Mesendoderm (in vitro differentiated cells): ENCODE data around the gene AKAP12.

Experiments
- DNase-seq: peaks from one replicate; pipeline ENCODE4 v3.0.0; 2013
- H2AK5ac ChIP-seq: 2 replicates; pipeline ENCODE4 v1.6.1; 2013; ENCODE audit warnings: low read length, inconsistent platforms
- H2BK120ac ChIP-seq: 2 replicates; pipeline ENCODE4 v1.6.1; 2013; ENCODE audit warnings: low read depth, mild to moderate bottlenecking, low read length, moderate library complexity, mixed read lengths
- H2BK15ac ChIP-seq: replicated peaks from 2 replicates; pipeline ENCODE4 v1.6.1; 2013; ENCODE audit warnings: low read depth, mild to moderate bottlenecking, moderate library complexity
- H2BK5ac ChIP-seq: 2 replicates; pipeline ENCODE4 v1.6.1; 2013; ENCODE audit warnings: low read length, inconsistent platforms
- H3K18ac ChIP-seq: 2 replicates; pipeline ENCODE4 v1.6.1; 2013; ENCODE audit warnings: mild to moderate bottlenecking, low read length, mixed read lengths
- H3K23ac ChIP-seq: one replicate; pipeline ENCODE4 v1.6.1; 2013; ENCODE audit warnings: low read length
- H3K27ac ChIP-seq: 2 replicates; pipeline ENCODE4 v1.5.1; 2013; ENCODE audit warnings: low read depth, mild to moderate bottlenecking, inconsistent platforms, low read length, moderate library complexity
- H3K27me3 ChIP-seq: 2 replicates; pipeline ENCODE4 v1.6.1; 2013; ENCODE audit warnings: low read length, control low read depth, mild to moderate bottlenecking, inconsistent platforms; ENCODE audit not compliant: insufficient read depth, poor library complexity
- H3K36me3 ChIP-seq: 2 replicates; pipeline ENCODE4 v1.6.1; 2013; ENCODE audit warnings: low read length, inconsistent platforms; ENCODE audit not compliant: control insufficient read depth, insufficient read depth
- H3K4ac ChIP-seq: one replicate; pipeline ENCODE4 v1.6.1; 2013; ENCODE audit warnings: low read depth, mild to moderate bottlenecking, low read length, moderate library complexity
- H3K4me1 ChIP-seq: 2 replicates; pipeline ENCODE4 v1.6.1; 2013; ENCODE audit warnings: low read depth, low read length, inconsistent platforms; ENCODE audit not compliant: control insufficient read depth
- H3K4me2 ChIP-seq: 2 replicates; pipeline ENCODE4 v1.6.1; 2013; ENCODE audit warnings: low read length
- H3K4me3 ChIP-seq: 2 replicates; pipeline ENCODE4 v1.5.1; 2013; ENCODE audit warnings: mild to moderate bottlenecking, low read length
- H3K56ac ChIP-seq: one replicate; pipeline ENCODE4 v1.6.1; 2013; ENCODE audit warnings: low read length
- H3K79me1 ChIP-seq: 2 replicates; pipeline ENCODE4 v1.6.1; 2013; ENCODE audit warnings: low read length, inconsistent platforms
- H3K79me2 ChIP-seq: 2 replicates; pipeline ENCODE4 v1.6.1; 2013; ENCODE audit warnings: mild to moderate bottlenecking, low read length; ENCODE audit not compliant: control insufficient read depth, insufficient read depth
- H3K9ac ChIP-seq: 2 replicates; pipeline ENCODE4 v1.6.1; 2013; ENCODE audit warnings: low read length, inconsistent platforms
- H4K5ac ChIP-seq: one replicate; pipeline ENCODE4 v1.6.1; 2013; ENCODE audit warnings: low read length
- H4K8ac ChIP-seq: one replicate; pipeline ENCODE4 v1.6.1; 2013; ENCODE audit warnings: low read depth, mild to moderate bottlenecking, control low read depth, low read length, moderate library complexity
- whole genome bisulfite sequencing: extraction: QIAGEN DNeasy Blood & Tissue Kit; methylation state at CpG from one replicate; pipeline ENCODE4 v1.1.7; 2013; ENCODE audit warnings: low lambda C conversion rate, missing lambda C conversion rate; ENCODE audit not compliant: insufficient coverage; ENCODE audit errors: extremely low coverage; 5-methylcytosine and 5-hydroxymethylcytosine counted together

Gene AKAP12

GRCh38 chr6:151291722-151292059 is 51.9 kb downstream of the AKAP12 start:
- Histone ChIP-seq H3K4me1 (peaks cover 5% of the 10 kb centered on the region), H3K27me3 (no peaks in the 10 kb centered on the region), H3K4me3 (no peak overlapping the region), H3K4ac (no peak overlapping the region), H3K79me2 (peaks cover 6% of the 10 kb centered on the region), H2AK5ac (no peak overlapping the region), H3K27ac (no peak overlapping the region), H2BK15ac (no peak overlapping the region), H4K8ac (no peak overlapping the region), H3K56ac (no peak overlapping the region), H2BK120ac (no peak overlapping the region), H3K9ac (no peak overlapping the region), H3K36me3 (no peaks in the 10 kb centered on the region), H3K4me2 (no peak overlapping the region), H3K79me1 (peaks cover 9% of the 10 kb centered on the region), H2BK5ac (no peak overlapping the region), H4K5ac (no peak overlapping the region), H3K18ac (no peak overlapping the region), H3K23ac (no peak overlapping the region)
- no CpG with 5 or more reads among the region's 2 CpGs for whole genome bisulfite sequencing
- DNase-seq = no peak

GRCh38 chr6:151292974-151293687 is 53.4 kb downstream of the AKAP12 start:
- DNase-seq = no peak
- no peak overlapping the region for H3K56ac ChIP-seq
- H3K79me2 ChIP-seq = peaks cover 6% of the 10 kb centered on the region
- no peak overlapping the region for H4K8ac ChIP-seq
- H3K4me2 ChIP-seq = no peak overlapping the region
- peaks cover 5% of the 10 kb centered on the region for H3K4me1 ChIP-seq
- H3K4me3 ChIP-seq = no peak overlapping the region
- no peaks in the 10 kb centered on the region for H3K36me3 ChIP-seq
- no peak overlapping the region for H2BK5ac ChIP-seq
- no peak overlapping the region for H3K9ac ChIP-seq
- H3K23ac ChIP-seq = no peak overlapping the region
- H2AK5ac ChIP-seq = no peak overlapping the region
- no CpG with 5 or more reads among the region's 5 CpGs for WGBS
- H3K4ac ChIP-seq = no peak overlapping the region
- no peaks in the 10 kb centered on the region for H3K27me3 ChIP-seq
- no peak overlapping the region for H3K27ac ChIP-seq
- H4K5ac ChIP-seq = no peak overlapping the region
- H2BK120ac ChIP-seq = no peak overlapping the region
- H2BK15ac ChIP-seq = no peak overlapping the region
- no peak overlapping the region for H3K18ac ChIP-seq
- H3K79me1 ChIP-seq = peaks cover 12% of the 10 kb centered on the region

GRCh38 chr6:151293688-151294016 is 53.9 kb downstream of the AKAP12 start:
- peaks cover 5% of the 10 kb centered on the region for H3K4me1 ChIP-seq
- no peak overlapping the region for H3K18ac ChIP-seq
- H3K23ac ChIP-seq = no peak overlapping the region
- H3K4ac ChIP-seq = no peak overlapping the region
- peaks cover 6% of the 10 kb centered on the region for H3K79me2 ChIP-seq
- no peak overlapping the region for H3K4me3 ChIP-seq
- no peaks in the 10 kb centered on the region for H3K36me3 ChIP-seq
- no CpG with 5 or more reads among the region's 3 CpGs for WGBS
- H3K79me1 ChIP-seq = peaks cover 12% of the 10 kb centered on the region
- H4K5ac ChIP-seq = no peak overlapping the region
- H3K56ac ChIP-seq = no peak overlapping the region
- no peak for DNase-seq
- no peak overlapping the region for H2BK5ac ChIP-seq
- no peak overlapping the region for H2AK5ac ChIP-seq
- H3K27ac ChIP-seq = no peak overlapping the region
- H2BK15ac ChIP-seq = no peak overlapping the region
- no peak overlapping the region for H3K9ac ChIP-seq
- H3K27me3 ChIP-seq = no peaks in the 10 kb centered on the region
- H2BK120ac ChIP-seq = no peak overlapping the region
- no peak overlapping the region for H4K8ac ChIP-seq
- no peak overlapping the region for H3K4me2 ChIP-seq

GRCh38 chr6:151294561-151295101 is 54.9 kb downstream of the AKAP12 start:
- no peaks in the 10 kb centered on the region for H3K27me3 ChIP-seq
- H4K5ac ChIP-seq = no peak overlapping the region
- H2AK5ac ChIP-seq = no peak overlapping the region
- peaks cover 6% of the 10 kb centered on the region for H3K79me2 ChIP-seq
- peaks cover 5% of the 10 kb centered on the region for H3K4me1 ChIP-seq
- no peak overlapping the region for H2BK120ac ChIP-seq
- H3K36me3 ChIP-seq = no peaks in the 10 kb centered on the region
- no peak overlapping the region for H3K4ac ChIP-seq
- no peak overlapping the region for H4K8ac ChIP-seq
- H3K27ac ChIP-seq = no peak overlapping the region
- no peak overlapping the region for H3K18ac ChIP-seq
- H2BK5ac ChIP-seq = no peak overlapping the region
- H3K79me1 ChIP-seq = peaks cover 12% of the 10 kb centered on the region
- no peak overlapping the region for H3K4me3 ChIP-seq
- WGBS = no CpG with 5 or more reads among the region's 6 CpGs
- H3K4me2 ChIP-seq = no peak overlapping the region
- no peak overlapping the region for H2BK15ac ChIP-seq
- no peak overlapping the region for H3K9ac ChIP-seq
- no peak overlapping the region for H3K56ac ChIP-seq
- no peak for DNase-seq
- no peak overlapping the region for H3K23ac ChIP-seq

GRCh38 chr6:151297886-151298285 is 58.1 kb downstream of the AKAP12 start:
- no peak overlapping the region for H3K56ac ChIP-seq
- H3K18ac ChIP-seq = no peak overlapping the region
- no peak overlapping the region for H2BK120ac ChIP-seq
- H3K27ac ChIP-seq = no peak overlapping the region
- no peak overlapping the region for H2AK5ac ChIP-seq
- H3K79me2 ChIP-seq = no peaks in the 10 kb centered on the region
- peaks cover 6% of the 10 kb centered on the region for H3K79me1 ChIP-seq
- no peak overlapping the region for H4K5ac ChIP-seq
- no peak overlapping the region for H3K4me2 ChIP-seq
- H3K9ac ChIP-seq = no peak overlapping the region
- no peaks in the 10 kb centered on the region for H3K4me1 ChIP-seq
- no peak overlapping the region for H3K23ac ChIP-seq
- no peak overlapping the region for H3K4me3 ChIP-seq
- H2BK5ac ChIP-seq = no peak overlapping the region
- no peaks in the 10 kb centered on the region for H3K36me3 ChIP-seq
- no peaks in the 10 kb centered on the region for H3K27me3 ChIP-seq
- WGBS = no CpG with 5 or more reads among the region's 6 CpGs
- no peak for DNase-seq
- no peak overlapping the region for H4K8ac ChIP-seq
- no peak overlapping the region for H2BK15ac ChIP-seq
- H3K4ac ChIP-seq = no peak overlapping the region

GRCh38 chr6:151299011-151299410 is 59.2 kb downstream of the AKAP12 start:
- no peaks in the 10 kb centered on the region for H3K27me3 ChIP-seq
- H3K9ac ChIP-seq = no peak overlapping the region
- no peak for DNase-seq
- H4K8ac ChIP-seq = no peak overlapping the region
- H2BK5ac ChIP-seq = no peak overlapping the region
- H2BK120ac ChIP-seq = no peak overlapping the region
- H3K79me1 ChIP-seq = peaks cover 9% of the 10 kb centered on the region
- no peak overlapping the region for H3K4me3 ChIP-seq
- H3K27ac ChIP-seq = no peak overlapping the region
- H2AK5ac ChIP-seq = no peak overlapping the region
- no peak overlapping the region for H4K5ac ChIP-seq
- H3K4ac ChIP-seq = no peak overlapping the region
- no peak overlapping the region for H3K56ac ChIP-seq
- H3K4me2 ChIP-seq = no peak overlapping the region
- H3K18ac ChIP-seq = no peak overlapping the region
- H3K4me1 ChIP-seq = no peaks in the 10 kb centered on the region
- no peaks in the 10 kb centered on the region for H3K36me3 ChIP-seq
- no CpG with 5 or more reads among the region's 4 CpGs for WGBS
- no peak overlapping the region for H2BK15ac ChIP-seq
- no peaks in the 10 kb centered on the region for H3K79me2 ChIP-seq
- H3K23ac ChIP-seq = no peak overlapping the region
